ENCODE results near the gene GRIPAP1.

The GRIPAP1 gene

GRCh38 chrX:48935301-48935670 lies 66.8 kb downstream of the GRIPAP1 start:
- no peak for DNase-seq (ENCODE audit: low read depth, low spot score)
- H3K4me3 ChIP-seq (ENCODE audit: low read length) = no peak overlapping the region

- no peak for DNase-seq (ENCODE audit: low read depth, low spot score)
- H3K4me3 ChIP-seq (ENCODE audit: low read length) = no peak overlapping the region
These were observed 67.3 kb downstream of the GRIPAP1 start for GRCh38 chrX:48934581-48935300.

- DNase-seq (ENCODE audit: low read depth, low spot score) = no peak
These were observed 68.3 kb downstream of the GRIPAP1 start for GRCh38 chrX:48933757-48934156.

GRCh38 chrX:48927736-48928382 lies 74.2 kb downstream of the GRIPAP1 start:
- no peak for DNase-seq (ENCODE audit: low read depth, low spot score)
- no peak overlapping the region for H3K4me3 ChIP-seq (ENCODE audit: low read length)

More at GRCh38 chrX:48933757-48934156, 68.3 kb downstream of the GRIPAP1 start:
- no peak overlapping the region for H3K4me3 ChIP-seq (ENCODE audit: low read length)

- no peak overlapping the region for H3K4me3 ChIP-seq (ENCODE audit: low read length)
- no peak for DNase-seq (ENCODE audit: low read depth, low spot score)
These were observed 74.9 kb downstream of the GRIPAP1 start for GRCh38 chrX:48927123-48927522.

- no peak overlapping the region for H3K4me3 ChIP-seq (ENCODE audit: low read length)
- DNase-seq (ENCODE audit: low read depth, low spot score) = no peak
These were observed 77.8 kb downstream of the GRIPAP1 start for GRCh38 chrX:48924270-48924669.

- H3K4me3 ChIP-seq (ENCODE audit: low read length) = no peak overlapping the region
- DNase-seq (ENCODE audit: low read depth, low spot score) = no peak
These were observed 78.3 kb downstream of the GRIPAP1 start for GRCh38 chrX:48923771-48924170.
